ENCODE measurements around the gene OR2H2.

OR2H2 gene

DNA sequence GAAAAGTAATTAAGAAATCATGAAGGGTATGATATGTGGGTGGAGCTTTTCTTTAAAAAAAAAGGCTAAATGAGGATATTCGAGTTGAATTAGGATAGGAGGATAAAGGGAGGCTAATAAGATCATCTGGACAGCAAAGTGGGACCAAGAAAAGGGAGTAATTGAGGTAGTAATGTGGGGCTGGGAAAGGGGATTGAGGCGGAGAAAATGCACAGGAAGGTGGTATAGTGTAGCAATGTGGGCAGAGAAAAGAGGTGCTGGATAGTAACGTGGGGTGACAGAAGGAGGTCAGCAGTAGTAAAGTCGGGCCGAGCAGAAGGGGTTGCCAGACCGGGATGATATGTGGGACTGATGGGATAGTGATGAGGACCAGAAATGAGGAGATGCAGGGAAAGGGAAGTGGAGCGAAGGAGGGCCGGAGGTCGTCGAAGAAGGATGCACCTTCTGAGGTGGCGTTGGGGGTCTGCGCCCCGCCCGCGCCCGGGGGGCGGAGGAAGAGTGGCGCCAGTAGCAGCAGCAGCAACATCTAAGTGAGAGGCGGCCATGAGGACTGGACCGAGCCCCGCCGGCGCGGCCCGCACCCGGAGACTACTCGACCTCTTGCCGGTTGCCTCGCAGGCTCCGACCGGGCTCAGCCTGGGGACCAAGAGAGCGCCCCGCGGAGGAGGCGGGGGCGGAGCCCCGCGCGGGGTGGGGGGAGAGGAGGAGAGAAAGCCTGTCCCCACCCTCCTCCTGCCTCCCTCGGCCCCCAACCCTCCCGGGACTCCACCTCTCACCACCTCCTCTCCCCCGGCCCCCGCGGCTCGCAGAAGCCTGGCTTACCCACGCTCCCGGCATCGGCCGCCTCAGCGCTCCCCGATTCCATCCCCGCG lies 47.2 kb downstream of the OR2H2 start:
- TF ChIP-seq, protein P1, sequence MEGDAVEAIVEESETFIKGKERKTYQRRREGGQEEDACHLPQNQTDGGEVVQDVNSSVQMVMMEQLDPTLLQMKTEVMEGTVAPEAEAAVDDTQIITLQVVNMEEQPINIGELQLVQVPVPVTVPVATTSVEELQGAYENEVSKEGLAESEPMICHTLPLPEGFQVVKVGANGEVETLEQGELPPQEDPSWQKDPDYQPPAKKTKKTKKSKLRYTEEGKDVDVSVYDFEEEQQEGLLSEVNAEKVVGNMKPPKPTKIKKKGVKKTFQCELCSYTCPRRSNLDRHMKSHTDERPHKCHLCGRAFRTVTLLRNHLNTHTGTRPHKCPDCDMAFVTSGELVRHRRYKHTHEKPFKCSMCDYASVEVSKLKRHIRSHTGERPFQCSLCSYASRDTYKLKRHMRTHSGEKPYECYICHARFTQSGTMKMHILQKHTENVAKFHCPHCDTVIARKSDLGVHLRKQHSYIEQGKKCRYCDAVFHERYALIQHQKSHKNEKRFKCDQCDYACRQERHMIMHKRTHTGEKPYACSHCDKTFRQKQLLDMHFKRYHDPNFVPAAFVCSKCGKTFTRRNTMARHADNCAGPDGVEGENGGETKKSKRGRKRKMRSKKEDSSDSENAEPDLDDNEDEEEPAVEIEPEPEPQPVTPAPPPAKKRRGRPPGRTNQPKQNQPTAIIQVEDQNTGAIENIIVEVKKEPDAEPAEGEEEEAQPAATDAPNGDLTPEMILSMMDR (IDR thresholded peaks at IDR 0.05; ENCODE audit: low read depth, low read length): no peak
- TF ChIP-seq EZH2phosphoT487 (IDR thresholded peaks at IDR 0.05; ENCODE audit: low read depth): no peak
- Histone ChIP-seq H4K20me1 (ENCODE audit: insufficient read depth, low read length) (peaks cover 7% of the 10 kb centered on the region; the same call in 1 of the 2 replicates), H3K36me3 (replicated peaks; ENCODE audit: low read depth, low read length) (peaks cover 9% of the 10 kb centered on the region), H3K4me3 (ENCODE audit: low read length) (peak overlapping the region; percentile 95), H3K4me2 (ENCODE audit: low read length) (peak overlapping the region; percentile 68), H3K9ac (ENCODE audit: low read length) (peak overlapping the region; percentile 89), H3K9me3 (ENCODE audit: insufficient read depth, low read length) (no peaks in the 10 kb centered on the region), H3K79me2 (ENCODE audit: low read length) (no peaks in the 10 kb centered on the region), H3K27ac (ENCODE audit: low read length) (peak overlapping the region; percentile 83), H2AFZ (ENCODE audit: low read depth, low read length) (no peak overlapping the region), H3K27me3 (ENCODE audit: low read depth, low read length) (no peaks in the 10 kb centered on the region), H3K4me1 (ENCODE audit: low read length) (peaks cover 25% of the 10 kb centered on the region)

DNA sequence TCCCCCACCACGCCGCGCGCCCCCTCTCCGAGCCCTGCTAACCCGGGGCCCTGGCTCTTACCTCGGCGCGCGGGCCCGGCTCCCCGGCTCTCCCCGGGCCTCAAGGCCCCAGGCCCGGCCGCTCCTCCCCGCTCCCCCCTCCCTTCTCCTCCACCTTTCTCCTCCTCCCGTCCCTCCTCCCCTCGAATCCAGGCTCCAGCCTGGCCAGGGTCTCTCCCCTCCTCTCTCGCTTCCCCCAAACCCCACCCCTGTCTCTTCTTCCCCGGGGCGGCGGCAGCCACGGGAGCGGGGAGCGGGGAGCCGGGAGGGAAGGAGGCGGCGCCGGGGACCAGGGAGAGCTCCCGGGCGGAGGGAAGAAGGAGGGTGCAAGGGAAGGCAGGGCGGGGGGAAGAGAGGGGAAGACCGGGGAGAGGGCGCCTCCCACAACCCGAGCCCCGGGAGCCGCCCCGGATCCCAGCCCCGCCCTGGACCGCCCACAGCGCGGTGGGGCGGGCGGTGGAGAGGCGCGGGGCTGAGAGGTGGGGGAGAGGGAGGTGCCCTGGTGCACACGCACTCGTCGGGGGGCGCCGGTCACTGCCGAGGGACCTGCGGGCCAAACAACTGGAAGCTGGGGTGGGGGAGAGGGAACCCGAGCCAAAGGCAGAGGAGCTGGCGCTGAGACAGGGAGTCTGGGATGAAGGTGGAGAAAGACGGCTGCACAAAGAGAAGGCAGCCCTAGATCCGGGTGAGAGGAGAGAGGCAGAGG lies 48.0 kb downstream of the OR2H2 start, which contains the start of gene GABBR1:
Gene GABBR1 (minus strand): TSS at position 395 of the 745 bp plus-strand sequence. CDS start 798 bp downstream, outside the sequence.
- H4K20me1 ChIP-seq (ENCODE audit: insufficient read depth, low read length): peaks cover 7% of the 10 kb centered on the region; the same call in 1 of the 2 replicates
- no peaks in the 10 kb centered on the region for H3K9me3 ChIP-seq (ENCODE audit: insufficient read depth, low read length)
- H3K4me1 ChIP-seq (ENCODE audit: low read length): peaks cover 25% of the 10 kb centered on the region
- H3K4me3 ChIP-seq (ENCODE audit: low read length): peak within 1 kb of the TSS; percentile 95
- no peaks in the 10 kb centered on the region for H3K79me2 ChIP-seq (ENCODE audit: low read length)
- H3K9ac ChIP-seq (ENCODE audit: low read length): peak within 1 kb of the TSS; percentile 89
- TF ChIP-seq, protein P1 (IDR thresholded peaks at IDR 0.05; ENCODE audit: low read depth, low read length): no peak
- no peak for TF ChIP-seq EZH2phosphoT487 (IDR thresholded peaks at IDR 0.05; ENCODE audit: low read depth)
- no peaks in the 10 kb centered on the region for H3K27me3 ChIP-seq (ENCODE audit: low read depth, low read length)
- H3K27ac ChIP-seq (ENCODE audit: low read length): peak within 1 kb of the TSS; percentile 83
- peaks cover 9% of the 10 kb centered on the region for H3K36me3 ChIP-seq (replicated peaks; ENCODE audit: low read depth, low read length)
- peak within 1 kb of the TSS; percentile 75; the same call in 1 of the 2 replicates for H2AFZ ChIP-seq (ENCODE audit: low read depth, low read length)
- H3K4me2 ChIP-seq (ENCODE audit: low read length): peak within 1 kb of the TSS; percentile 80

DNA sequence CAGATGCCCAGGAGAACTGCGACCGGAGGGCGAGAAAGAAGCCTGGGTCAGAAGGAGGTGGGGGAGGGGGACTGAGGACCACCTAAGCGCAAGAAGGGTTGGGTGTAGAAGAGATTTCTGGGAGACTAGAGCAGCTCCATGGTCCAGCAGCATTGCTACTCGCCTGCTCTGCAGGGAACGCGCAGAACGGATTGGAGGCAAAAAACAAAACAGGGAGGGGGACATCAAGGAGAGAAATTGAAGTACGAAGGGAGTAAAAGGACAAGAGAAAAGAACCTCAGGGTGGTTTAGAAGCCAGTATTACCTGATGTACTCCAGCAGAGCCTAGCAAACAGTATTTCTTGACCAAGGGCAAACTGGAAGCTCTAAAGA lies 48.6 kb downstream of the OR2H2 start:
- Histone ChIP-seq H3K9ac (ENCODE audit: low read length) (peak overlapping the region; percentile 89), H3K27me3 (ENCODE audit: low read depth, low read length) (no peaks in the 10 kb centered on the region), H3K79me2 (ENCODE audit: low read length) (no peaks in the 10 kb centered on the region), H2AFZ (ENCODE audit: low read depth, low read length) (0 out of 2 replicates have a peak overlapping the region, but pooled peaks have one; percentile 27), H3K36me3 (replicated peaks; ENCODE audit: low read depth, low read length) (peaks cover 9% of the 10 kb centered on the region), H3K4me1 (ENCODE audit: low read length) (peaks cover 25% of the 10 kb centered on the region), H3K4me3 (ENCODE audit: low read length) (peak overlapping the region; percentile 95), H3K4me2 (ENCODE audit: low read length) (peak overlapping the region; percentile 80), H3K9me3 (ENCODE audit: insufficient read depth, low read length) (no peaks in the 10 kb centered on the region), H4K20me1 (ENCODE audit: insufficient read depth, low read length) (peaks cover 7% of the 10 kb centered on the region; the same call in 1 of the 2 replicates), H3K27ac (ENCODE audit: low read length) (peak overlapping the region; percentile 83)
- no peak for TF ChIP-seq EZH2phosphoT487 (IDR thresholded peaks at IDR 0.05; ENCODE audit: low read depth)
- TF ChIP-seq, protein P1 (IDR thresholded peaks at IDR 0.05; ENCODE audit: low read depth, low read length): no peak

DNA sequence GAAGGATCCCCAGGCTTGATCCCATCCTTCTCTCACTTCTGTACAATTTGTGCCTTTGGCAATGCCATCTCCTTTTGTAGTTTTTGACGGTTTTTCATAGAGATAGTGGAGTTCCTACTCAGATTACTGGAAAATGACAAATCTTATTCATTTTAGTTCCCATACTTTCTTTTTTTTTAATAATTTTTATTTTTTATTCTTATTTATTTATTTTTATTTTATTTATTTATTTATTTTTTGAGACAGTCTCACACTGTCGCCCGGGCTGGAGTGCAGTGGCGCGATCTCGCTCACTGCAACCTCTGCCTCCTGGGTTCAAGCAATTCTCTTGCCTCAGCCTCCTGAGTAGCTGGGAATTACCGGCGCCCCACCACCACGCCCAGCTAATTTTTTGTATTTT lies 52.3 kb downstream of the OR2H2 start:
- no peak for TF ChIP-seq EZH2phosphoT487 (IDR thresholded peaks at IDR 0.05; ENCODE audit: low read depth)
- TF ChIP-seq, protein P1 (IDR thresholded peaks at IDR 0.05; ENCODE audit: low read depth, low read length): no peak
- no peaks in the 10 kb centered on the region for H3K79me2 ChIP-seq (ENCODE audit: low read length)
- H4K20me1 ChIP-seq (ENCODE audit: insufficient read depth, low read length): no peaks in the 10 kb centered on the region
- no peak overlapping the region for H3K4me2 ChIP-seq (ENCODE audit: low read length)
- H3K36me3 ChIP-seq (replicated peaks; ENCODE audit: low read depth, low read length): no peaks in the 10 kb centered on the region
- no peaks in the 10 kb centered on the region for H3K9me3 ChIP-seq (ENCODE audit: insufficient read depth, low read length)
- no peak overlapping the region for H3K9ac ChIP-seq (ENCODE audit: low read length)
- no peak overlapping the region for H3K27ac ChIP-seq (ENCODE audit: low read length)
- H3K4me1 ChIP-seq (ENCODE audit: low read length): peaks cover 13% of the 10 kb centered on the region
- no peaks in the 10 kb centered on the region for H3K27me3 ChIP-seq (ENCODE audit: low read depth, low read length)
- no peak overlapping the region for H2AFZ ChIP-seq (ENCODE audit: low read depth, low read length)
- H3K4me3 ChIP-seq (ENCODE audit: low read length): no peak overlapping the region

Data from OCI-LY3 (cell line).